Vagina (tissue), 2 donors: ENCODE measurements around the gene NEK8.

ENCODE experiments used
- POLR2A ChIP-seq, 2 donors: fragments of 450-650 bp; IDR thresholded peaks; one replicate each; pipeline ENCODE4 v1.6.1; 2017; ENCODE audit warnings: antibody characterized with exemption in 2 of 2, mild to moderate bottlenecking in 2 of 2, moderate library complexity in 2 of 2
- POLR2AphosphoS5 ChIP-seq, 2 donors: sonication (generic); formaldehyde crosslinking; IDR thresholded peaks; one replicate each; pipeline ENCODE4 v1.9.0; 2017; ENCODE audit warnings: antibody characterized with exemption in 2 of 2, mild to moderate bottlenecking in 2 of 2, low read depth in 1 of 2; ENCODE audit not compliant: insufficient read depth in 1 of 2
- TF ChIP-seq, protein P1 (sequence below), 3 experiments: fragments of 450-650 bp in 2 of 3; fragments of 200-600 bp in 1 of 3; sonication (generic) in 1 of 3; IDR thresholded peaks; one replicate each; pipeline ENCODE4 v1.5.1; 2017 to 2019; ENCODE audit warnings: antibody characterized with exemption in 3 of 3, mild to moderate bottlenecking in 2 of 3, moderate library complexity in 2 of 3

- TF ChIP-seq, protein P1, sequence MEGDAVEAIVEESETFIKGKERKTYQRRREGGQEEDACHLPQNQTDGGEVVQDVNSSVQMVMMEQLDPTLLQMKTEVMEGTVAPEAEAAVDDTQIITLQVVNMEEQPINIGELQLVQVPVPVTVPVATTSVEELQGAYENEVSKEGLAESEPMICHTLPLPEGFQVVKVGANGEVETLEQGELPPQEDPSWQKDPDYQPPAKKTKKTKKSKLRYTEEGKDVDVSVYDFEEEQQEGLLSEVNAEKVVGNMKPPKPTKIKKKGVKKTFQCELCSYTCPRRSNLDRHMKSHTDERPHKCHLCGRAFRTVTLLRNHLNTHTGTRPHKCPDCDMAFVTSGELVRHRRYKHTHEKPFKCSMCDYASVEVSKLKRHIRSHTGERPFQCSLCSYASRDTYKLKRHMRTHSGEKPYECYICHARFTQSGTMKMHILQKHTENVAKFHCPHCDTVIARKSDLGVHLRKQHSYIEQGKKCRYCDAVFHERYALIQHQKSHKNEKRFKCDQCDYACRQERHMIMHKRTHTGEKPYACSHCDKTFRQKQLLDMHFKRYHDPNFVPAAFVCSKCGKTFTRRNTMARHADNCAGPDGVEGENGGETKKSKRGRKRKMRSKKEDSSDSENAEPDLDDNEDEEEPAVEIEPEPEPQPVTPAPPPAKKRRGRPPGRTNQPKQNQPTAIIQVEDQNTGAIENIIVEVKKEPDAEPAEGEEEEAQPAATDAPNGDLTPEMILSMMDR (IDR thresholded peaks at IDR 0.05), result no peak
- TF ChIP-seq POLR2AphosphoS5 (IDR thresholded peaks at IDR 0.05; ENCODE audit: insufficient read depth in 1 of 2, low read depth in 1 of 2) (no peak), POLR2A (IDR thresholded peaks at IDR 0.05) (no peak)
Observed at GRCh38 chr17:28765038-28765437, 36.5 kb downstream of the NEK8 start.
